Measurements from ENCODE around the gene MACF1. TPM values are rescaled to one million over a fixed set of nuclear protein-coding genes. Genes with fewer than 3 reads are reported as not detected.
"Not testable (repeated sequence)": the region's sequence is repeated elsewhere in the genome, so short reads cannot be mapped to it uniquely, and the experiment has no call there.

Gene MACF1
- total RNA-seq, 4 donors from 2014 or later = 210 to 602 (median 573) TPM

GRCh38 chr1:39199593-39199992, 4.9 kb upstream of the MACF1 start:
- no peak for DNase-seq
- intact Hi-C loops (cut with DNase I; ENCODE audit: low total_unique reads) = no loop called here
- TF ChIP-seq POLR2A (IDR thresholded peaks at IDR 0.05) (no peak), CTCF (IDR thresholded peaks at IDR 0.05) (no peak)
- Histone ChIP-seq H3K9me3 (no peaks in the 10 kb centered on the region), H3K4me3 (no peak overlapping the region), H3K36me3 (no peaks in the 10 kb centered on the region), H3K4me1 (peaks cover 0 to 11% of the 10 kb centered on the region in 2 donors), H3K27me3 (no peaks in the 10 kb centered on the region), H3K27ac (peak overlapping the region in 1 of 2 donors; percentile 1)

- no peaks in the 10 kb centered on the region for H3K36me3 ChIP-seq
- H3K9me3 ChIP-seq = no peaks in the 10 kb centered on the region
- H3K27ac ChIP-seq = peak overlapping the region; percentile 94 to 99
- TF ChIP-seq POLR2A (IDR thresholded peaks at IDR 0.05) = no peak
- TF ChIP-seq CTCF (IDR thresholded peaks at IDR 0.05) = no peak
- peaks cover 0 to 5% of the 10 kb centered on the region in 2 donors for H3K4me1 ChIP-seq
- intact Hi-C loops (cut with DNase I; ENCODE audit: low total_unique reads) = no loop called here
- peak overlapping the region; percentile 42 to 46 for H3K4me3 ChIP-seq
- H3K27me3 ChIP-seq = no peaks in the 10 kb centered on the region
- peak; percentile 43 to 47 for DNase-seq
Measured at GRCh38 chr1:39205102-39205780, 746 bp downstream of the MACF1 start.

GRCh38 chr1:39205781-39206464, 1.4 kb downstream of the MACF1 start:
- Histone ChIP-seq H3K4me1 (peaks cover 0 to 5% of the 10 kb centered on the region in 2 donors), H3K4me3 (peak overlapping the region; percentile 42 to 46), H3K27me3 (no peaks in the 10 kb centered on the region), H3K36me3 (no peaks in the 10 kb centered on the region), H3K9me3 (no peaks in the 10 kb centered on the region), H3K27ac (peak overlapping the region; percentile 94 to 99)
- intact Hi-C loops (cut with DNase I; ENCODE audit: low total_unique reads) = no loop called here
- DNase-seq = no peak
- no peak for TF ChIP-seq POLR2A (IDR thresholded peaks at IDR 0.05)
- no peak for TF ChIP-seq CTCF (IDR thresholded peaks at IDR 0.05)

- H3K27ac ChIP-seq = peak overlapping the region; percentile 94 to 99
- H3K27me3 ChIP-seq; DNase-seq; H3K36me3 ChIP-seq; H3K4me1 ChIP-seq; intact Hi-C loops (cut with DNase I; ENCODE audit: low total_unique reads); H3K9me3 ChIP-seq; H3K4me3 ChIP-seq: not testable (repeated sequence)
Measured at GRCh38 chr1:39208360-39208759, 3.9 kb downstream of the MACF1 start.

- Histone ChIP-seq H3K27me3 (no peaks in the 10 kb centered on the region), H3K27ac (no peak overlapping the region), H3K36me3 (no peaks in the 10 kb centered on the region), H3K4me1 (peaks cover 0 to 11% of the 10 kb centered on the region in 2 donors), H3K9me3 (no peaks in the 10 kb centered on the region), H3K4me3 (no peak overlapping the region)
- no peak for DNase-seq
- TF ChIP-seq CTCF (IDR thresholded peaks at IDR 0.05) (no peak), POLR2A (IDR thresholded peaks at IDR 0.05) (no peak)
- intact Hi-C loops (cut with DNase I; ENCODE audit: low total_unique reads) = no loop called here
Measured at GRCh38 chr1:39210649-39211048, 6.2 kb downstream of the MACF1 start.

Data from uterus (tissue), 4 donors.